Neural cell (in vitro differentiated cells): ENCODE results near the gene TRPM4. TPM values are rescaled to one million over a fixed set of nuclear protein-coding genes. Genes with fewer than 3 reads are reported as not detected.
"Not testable (repeated sequence)": the region's sequence is repeated elsewhere in the genome, so short reads cannot be mapped to it uniquely, and the experiment has no call there.

Source experiments
- H2AFZ ChIP-seq: fragments of 200-600, 300-800 bp; sonication (generic), shearing (Covaris generic); 2 replicates; pipeline ENCODE4 v1.6.0; 2014; ENCODE audit warnings: low read depth, mild to moderate bottlenecking, antibody characterized with exemption, low read length, moderate library complexity
- H3F3A ChIP-seq: fragments of 200-600 bp; shearing (Covaris generic); 2 replicates; pipeline ENCODE4 v1.6.1; 2016; ENCODE audit warnings: mild to moderate bottlenecking, moderate library complexity, mixed read lengths, antibody characterized with exemption, low read length; ENCODE audit not compliant: insufficient read depth, poor library complexity, severe bottlenecking
- H3K27ac ChIP-seq: fragments of 200-600, 300-800 bp; sonication (generic), shearing (Covaris generic); 2 replicates; pipeline ENCODE4 v1.5.1; 2014; ENCODE audit warnings: mild to moderate bottlenecking, low read length, moderate library complexity
- H3K27me3 ChIP-seq: fragments of 300-800, 200-600 bp; sonication (generic), shearing (Covaris generic); 2 replicates; pipeline ENCODE4 v1.6.0; 2014; ENCODE audit warnings: mild to moderate bottlenecking, low read depth, low read length, moderate library complexity; ENCODE audit not compliant: insufficient read depth
- H3K36me3 ChIP-seq: fragments of 300-800, 200-600 bp; sonication (generic), shearing (Covaris generic); 2 replicates; pipeline ENCODE4 v1.5.1; 2014; ENCODE audit warnings: mild to moderate bottlenecking, antibody characterized with exemption, low read length, moderate library complexity; ENCODE audit not compliant: insufficient read depth
- H3K4me2 ChIP-seq: fragments of 300-800, 200-600 bp; sonication (generic), shearing (Covaris generic); 2 replicates; pipeline ENCODE4 v1.6.0; 2014; ENCODE audit warnings: mild to moderate bottlenecking, low read length
- H3K4me3 ChIP-seq: fragments of 300-800, 200-600 bp; sonication (generic), shearing (Covaris generic); 2 replicates; pipeline ENCODE4 v1.5.1; 2014; ENCODE audit warnings: mild to moderate bottlenecking, low read length, moderate library complexity
- H3K79me2 ChIP-seq: fragments of 200-600 bp; shearing (Covaris generic); replicated peaks from 2 replicates; pipeline ENCODE4 v1.6.0; 2014; ENCODE audit warnings: mild to moderate bottlenecking, low read length, moderate library complexity; ENCODE audit not compliant: insufficient read depth
- H3K9ac ChIP-seq: fragments of 300-800, 200-600 bp; sonication (generic), shearing (Covaris generic); 2 replicates; pipeline ENCODE4 v1.6.1; 2016; ENCODE audit warnings: mild to moderate bottlenecking, low read length, mixed read lengths
- H3K9me2 ChIP-seq: fragments of 200-600 bp; shearing (Covaris generic); 2 replicates; pipeline ENCODE4 v1.6.1; 2016; ENCODE audit warnings: mild to moderate bottlenecking, low read length, mixed read lengths; ENCODE audit not compliant: insufficient read depth
- H3K9me3 ChIP-seq: fragments of 200-600, 300-800 bp; sonication (generic), shearing (Covaris generic); 2 replicates; pipeline ENCODE4 v1.6.1; 2016; ENCODE audit warnings: mild to moderate bottlenecking, mixed run types, low read length, moderate library complexity, mixed read lengths
- H4K20me1 ChIP-seq: fragments of 200-600 bp; shearing (Covaris generic); 2 replicates; pipeline ENCODE4 v1.6.1; 2016; ENCODE audit warnings: mild to moderate bottlenecking, mixed run types; ENCODE audit not compliant: insufficient read depth
- CTCF ChIP-seq: fragments of 450-650 bp; IDR thresholded peaks from 2 replicates; pipeline ENCODE4 v1.5.1; 2014; ENCODE audit warnings: antibody characterized with exemption, mild to moderate bottlenecking, moderate library complexity; ENCODE audit not compliant: poor library complexity, severe bottlenecking
- EP300 ChIP-seq: fragments of 450-650 bp; conservative IDR thresholded peaks from 2 replicates; pipeline ENCODE4 v1.6.1; 2014; ENCODE audit warnings: antibody characterized with exemption, mild to moderate bottlenecking, moderate library complexity; ENCODE audit not compliant: poor library complexity, severe bottlenecking
- EZH2 ChIP-seq: fragments of 200-600, 300-800 bp; shearing (Covaris generic), sonication (generic); IDR thresholded peaks from 2 replicates; pipeline ENCODE4 v1.6.1; 2014; ENCODE audit warnings: antibody characterized with exemption, low read length, borderline replicate concordance, mild to moderate bottlenecking; ENCODE audit not compliant: insufficient read depth, poor library complexity, severe bottlenecking
- MXI1 ChIP-seq: fragments of 450-650 bp; conservative IDR thresholded peaks from 2 replicates; pipeline ENCODE4 v1.6.1; 2014; ENCODE audit warnings: antibody characterized with exemption, mild to moderate bottlenecking; ENCODE audit not compliant: poor library complexity, severe bottlenecking
- POLR2AphosphoS5 ChIP-seq: IDR thresholded peaks from 2 replicates; pipeline ENCODE4 v1.6.1; 2012
- RAD21 ChIP-seq: fragments of 450-650 bp; conservative IDR thresholded peaks from 2 replicates; pipeline ENCODE4 v1.6.1; 2014; ENCODE audit warnings: antibody characterized with exemption, mild to moderate bottlenecking, moderate library complexity
- REST ChIP-seq: IDR thresholded peaks from 2 replicates; pipeline ENCODE4 v1.6.1; 2012; ENCODE audit warnings: borderline replicate concordance
- SMC3 ChIP-seq: fragments of 450-650 bp; conservative IDR thresholded peaks from 2 replicates; pipeline ENCODE4 v1.6.1; 2014; ENCODE audit warnings: antibody characterized with exemption, mild to moderate bottlenecking, moderate library complexity; ENCODE audit not compliant: poor library complexity
- TAF1 ChIP-seq: IDR thresholded peaks from 2 replicates; pipeline ENCODE4 v1.6.1; 2012; ENCODE audit warnings: low read depth
- polyA plus RNA-seq: library from polyadenylated mRNA; depleted of rRNA; stranded (reverse); fragments of >200 nt; gene quantifications from 2 replicates; pipeline ENCODE4 v1.2.3, GENCODE V29; 2014

TRPM4 gene
- polyA plus RNA-seq, 1 donor from 2014 or later = 42.5 TPM

GRCh38 chr19:49120868-49121267 lies 36.7 kb upstream of the TRPM4 start:
- H3K9me2 ChIP-seq = no peaks in the 10 kb centered on the region
- no peaks in the 10 kb centered on the region for H3K36me3 ChIP-seq
- no peaks in the 10 kb centered on the region for H3K79me2 ChIP-seq
- H3K4me2 ChIP-seq = peak overlapping the region; percentile 66
- no peak overlapping the region for H3K27ac ChIP-seq
- H3K27me3 ChIP-seq = peaks cover 15% of the 10 kb centered on the region
- H2AFZ ChIP-seq = no peak overlapping the region
- H3K9me3 ChIP-seq = no peaks in the 10 kb centered on the region
- no peaks in the 10 kb centered on the region for H4K20me1 ChIP-seq
- H3F3A ChIP-seq = no peaks in the 10 kb centered on the region
- H3K9ac ChIP-seq = no peak overlapping the region
- peak overlapping the region; percentile 98 for H3K4me3 ChIP-seq
- TF ChIP-seq EZH2 = no peak
- no peak for TF ChIP-seq SMC3
- TF ChIP-seq RAD21 = no peak
- TF ChIP-seq REST = no peak
- TF ChIP-seq CTCF = no peak
- no peak for TF ChIP-seq MXI1
- TF ChIP-seq TAF1 = no peak
- no peak for TF ChIP-seq EP300
- no peak for TF ChIP-seq POLR2AphosphoS5

- not testable (repeated sequence) for H3F3A ChIP-seq, H3K9me2 ChIP-seq, H3K9me3 ChIP-seq, H3K4me3 ChIP-seq, H3K36me3 ChIP-seq, H3K4me2 ChIP-seq, H3K9ac ChIP-seq, H3K79me2 ChIP-seq, H4K20me1 ChIP-seq, H3K27ac ChIP-seq, H2AFZ ChIP-seq
- H3K27me3 ChIP-seq = peaks cover 15% of the 10 kb centered on the region
Measured at GRCh38 chr19:49121841-49122240, 35.8 kb upstream of the TRPM4 start.

GRCh38 chr19:49123285-49123684 lies 34.3 kb upstream of the TRPM4 start:
- not testable (repeated sequence) for H3K4me2 ChIP-seq, H3K79me2 ChIP-seq, H3K36me3 ChIP-seq, H3K9me3 ChIP-seq, H3F3A ChIP-seq, H3K27ac ChIP-seq, H3K9me2 ChIP-seq, H2AFZ ChIP-seq, H4K20me1 ChIP-seq, H3K4me3 ChIP-seq, H3K9ac ChIP-seq
- H3K27me3 ChIP-seq = peaks cover 15% of the 10 kb centered on the region
